B cell (primary cell): Measurements from ENCODE around the gene TEKT2. TPM values are rescaled to one million over a fixed set of nuclear protein-coding genes. Genes with fewer than 3 reads are reported as not detected.

Experiments used
- ATAC-seq: fragments of 200-7000 bp; cut with Tn5 transposase; one replicate; pipeline ENCODE4 v1.10.0; 2021; ENCODE audit warnings: low read depth, mild to moderate bottlenecking, moderate number of reproducible peaks, moderate library complexity
- CTCF ChIA-PET: fragments of 350-600 bp; sonication (Branson Sonifier 250); formaldehyde crosslinking; loops from one replicate; lab custom pipeline; 2021; ENCODE audit warnings: antibody characterized with exemption, inconsistent platforms; lab: Charles Lee
- POLR2A ChIA-PET: fragments of 350-600 bp; sonication (Branson Sonifier 250); formaldehyde crosslinking; loops from one replicate; lab custom pipeline; 2021; ENCODE audit warnings: antibody characterized with exemption; lab: Charles Lee
- DNase-seq: peaks from one replicate; pipeline ENCODE4 v3.0.0; 2013
- H2AFZ ChIP-seq: 2 replicates; pipeline ENCODE4 v1.6.1; 2012; ENCODE audit warnings: mild to moderate bottlenecking, low read depth, low read length; ENCODE audit not compliant: insufficient read depth, poor library complexity, severe bottlenecking
- H3K27ac ChIP-seq, 2 donors: 1 replicate in 1 of 2; 2 replicates in 1 of 2; pipeline ENCODE4 v1.5.1; 2012 to 2013; ENCODE audit warnings: low read length in 2 of 2, mild to moderate bottlenecking in 2 of 2, moderate library complexity in 1 of 2
- H3K27me3 ChIP-seq, 4 experiments: fragments of 200-600 bp in 1 of 4; sonication (generic) in 1 of 4; replicated peaks in 1 of 4; 1 replicate in 2 of 4; 2 replicates in 2 of 4; pipeline versions ENCODE4 v1.6.1 to v1.7.0; 2013 to 2016; ENCODE audit warnings: low read length in 3 of 4, mild to moderate bottlenecking in 2 of 4, mixed read lengths in 1 of 4, moderate library complexity in 1 of 4; ENCODE audit not compliant: insufficient read depth in 4 of 4, control insufficient read depth in 3 of 4; ENCODE audit errors: control extremely low read depth in 1 of 4
- H3K36me3 ChIP-seq, 2 experiments: replicated peaks in 1 of 2; 1 replicate in 1 of 2; 2 replicates in 1 of 2; pipeline versions ENCODE4 v1.6.1 to v1.7.1; 2013; ENCODE audit warnings: low read length in 1 of 2; ENCODE audit not compliant: insufficient read depth in 2 of 2, control insufficient read depth in 1 of 2; ENCODE audit errors: control extremely low read depth in 1 of 2, extremely low read depth in 1 of 2
- H3K4me1 ChIP-seq, 2 donors: fragments of 200-600 bp in 1 of 2; sonication (generic) in 1 of 2; 1 replicate in 1 of 2; 2 replicates in 1 of 2; pipeline versions ENCODE4 v1.5.1 to v1.6.1; 2013 to 2017; ENCODE audit warnings: low read length in 2 of 2; ENCODE audit not compliant: control insufficient read depth in 2 of 2, insufficient read depth in 2 of 2
- H3K4me2 ChIP-seq: replicated peaks from 2 replicates; pipeline ENCODE3; 2012; ENCODE audit warnings: mild to moderate bottlenecking, low read depth, low read length; ENCODE audit not compliant: poor library complexity, severe bottlenecking
- H3K4me3 ChIP-seq, 5 experiments: fragments of 200-600 bp in 1 of 5; sonication (generic) in 1 of 5; 1 replicate in 3 of 5; 2 replicates in 2 of 5; pipeline versions ENCODE4 v1.5.1 to v1.7.0; 2011 to 2016; ENCODE audit warnings: low read length in 4 of 5, mild to moderate bottlenecking in 4 of 5, low read depth in 2 of 5, control low read depth in 1 of 5, moderate library complexity in 1 of 5; ENCODE audit not compliant: insufficient read depth in 1 of 5; ENCODE audit errors: control extremely low read depth in 1 of 5, extremely low read depth in 1 of 5
- H3K79me2 ChIP-seq: fragments of 200-600 bp; sonication (generic); one replicate; pipeline ENCODE4 v1.6.0; 2016; ENCODE audit warnings: low read length; ENCODE audit not compliant: control insufficient read depth, insufficient read depth
- H3K9ac ChIP-seq: fragments of 200-600 bp; sonication (generic); 2 replicates; pipeline ENCODE4 v1.6.1; 2017; ENCODE audit warnings: mild to moderate bottlenecking, low read length, moderate library complexity
- H3K9me3 ChIP-seq, 3 donors: one replicate each; pipeline versions ENCODE4 v1.6.1 to v1.7.1; 2013; ENCODE audit warnings: low read length in 2 of 3; ENCODE audit not compliant: control insufficient read depth in 2 of 3, insufficient read depth in 1 of 3; ENCODE audit errors: control extremely low read depth in 1 of 3
- H4K20me1 ChIP-seq: 2 replicates; pipeline ENCODE4 v1.6.0; 2012; ENCODE audit warnings: mild to moderate bottlenecking, low read length; ENCODE audit not compliant: insufficient read depth, control insufficient read depth, poor library complexity, severe bottlenecking
- H3K27ac Mint-ChIP-seq: one replicate; pipeline ENCODE4 v1.8.0; 2021; ENCODE audit warnings: mixed read lengths
- H3K27me3 Mint-ChIP-seq: one replicate; pipeline ENCODE4 v1.8.0; 2021; ENCODE audit warnings: mixed read lengths
- H3K4me1 Mint-ChIP-seq: one replicate; pipeline ENCODE4 v1.8.0; 2021; ENCODE audit warnings: mixed read lengths
- H3K4me3 Mint-ChIP-seq: one replicate; pipeline ENCODE4 v1.8.0; 2021; ENCODE audit warnings: mixed read lengths
- H3K9me3 Mint-ChIP-seq: one replicate; pipeline ENCODE4 v1.8.0; 2022; ENCODE audit warnings: mixed read lengths; ENCODE audit not compliant: insufficient read depth
- CTCF ChIP-seq: fragments of 200-600 bp; IDR thresholded peaks from one replicate; pipeline ENCODE4 v1.8.0; 2022; ENCODE audit warnings: antibody characterized with exemption, mild to moderate bottlenecking
- EZH2 ChIP-seq: IDR thresholded peaks from 2 replicates; pipeline ENCODE4 v1.6.1; 2012; ENCODE audit warnings: borderline replicate concordance, low read depth, mild to moderate bottlenecking, moderate library complexity, low read length; ENCODE audit not compliant: insufficient read depth, poor library complexity, severe bottlenecking
- WGBS: methylation state at CpG from one replicate; pipeline ENCODE4 v1.1.5; 2013; ENCODE audit warnings: missing lambda C conversion rate; ENCODE audit not compliant: insufficient coverage; 5-methylcytosine and 5-hydroxymethylcytosine counted together
- intact Hi-C: fragments of 100-400 bp; cut with micrococcal nuclease; formaldehyde crosslinking; loops from one replicate; pipeline ENCODE4 v1.10.0; 2022
- polyA plus RNA-seq: library from polyadenylated mRNA; depleted of rRNA; stranded (reverse); fragments of >200 nt; gene quantifications from 2 replicates; pipeline ENCODE4 v1.2.3, GENCODE V29; 2012
- total RNA-seq, 2 donors: library from RNA; stranded (reverse); fragments of 120-200 nt in 1 of 2; gene quantifications; 1 replicate in 1 of 2; 2 replicates in 1 of 2; pipeline versions ENCODE4 v1.2.3 to v1.2.4, GENCODE V29; 2013 to 2022

TEKT2 gene
- total and polyA plus RNA-seq, 2 donors (not counting 1 experiment from before 2014, with no cell fraction given), result not detected

- no peak overlapping the region for H3K4me3 ChIP-seq
- no peak overlapping the region for H3K9ac ChIP-seq
- no peaks in the 10 kb centered on the region for H3K27me3 Mint-ChIP-seq
- H3K27ac Mint-ChIP-seq, result no peak overlapping the region
- ChIA-PET CTCF (interaction anchor here (0.8 to 7.4 kb wide), 6 partner anchors 32 to 185 kb away, joined by 3 to 58 read pairs (median 10); no protein-coding TSS in a partner anchor), POLR2A (no interaction called here)
- H3K4me3 Mint-ChIP-seq, result no peak overlapping the region
- no peaks in the 10 kb centered on the region for H3K9me3 Mint-ChIP-seq
- TF ChIP-seq EZH2 (no peak), CTCF (no peak)
- no peak overlapping the region for H2AFZ ChIP-seq
- no peak overlapping the region for H3K27ac ChIP-seq
- H3K4me1 ChIP-seq, result peaks cover 0 to 7% of the 10 kb centered on the region in 2 donors
- DNase-seq (no peak), ATAC-seq (no peak)
- peaks cover 2% of the 10 kb centered on the region for H3K4me1 Mint-ChIP-seq
- H3K9me3 ChIP-seq, result no peaks in the 10 kb centered on the region
- peaks cover 0 to 3% of the 10 kb centered on the region in 2 experiments for H3K36me3 ChIP-seq
- H4K20me1 ChIP-seq, result no peaks in the 10 kb centered on the region
- no peak overlapping the region for H3K4me2 ChIP-seq
- 100% methylated on average over 4 of the region's 5 CpGs for WGBS
- intact Hi-C loops, result loop anchor here (2.0 kb wide), 1 partner anchor 319 kb away; no protein-coding TSS in a partner anchor
- H3K79me2 ChIP-seq, result no peaks in the 10 kb centered on the region
- H3K27me3 ChIP-seq, result no peaks in the 10 kb centered on the region
Observed at GRCh38 chr1:36101546-36101945, 17.7 kb downstream of the TEKT2 start.

GRCh38 chr1:36106269-36106668, 22.4 kb downstream of the TEKT2 start:
- H3K27ac Mint-ChIP-seq, result no peak overlapping the region
- no peaks in the 10 kb centered on the region for H3K9me3 Mint-ChIP-seq
- peaks cover 2% of the 10 kb centered on the region for H3K4me1 Mint-ChIP-seq
- no peaks in the 10 kb centered on the region for H3K9me3 ChIP-seq
- no peaks in the 10 kb centered on the region for H3K79me2 ChIP-seq
- no peak overlapping the region for H3K9ac ChIP-seq
- no peak overlapping the region for H2AFZ ChIP-seq
- no peak overlapping the region for H3K4me3 Mint-ChIP-seq
- TF ChIP-seq CTCF (no peak), EZH2 (no peak)
- H3K4me2 ChIP-seq, result no peak overlapping the region
- no peak overlapping the region for H3K27ac ChIP-seq
- DNase-seq (no peak), ATAC-seq (no peak)
- no peaks in the 10 kb centered on the region for H3K4me1 ChIP-seq
- intact Hi-C loops, result no loop called here
- H3K36me3 ChIP-seq, result no peaks in the 10 kb centered on the region
- ChIA-PET POLR2A (no interaction called here), CTCF (interaction anchor here (0.6 to 1.0 kb wide), 2 partner anchors 29 to 218 kb away, joined by 3 read pairs; no protein-coding TSS in a partner anchor)
- no peaks in the 10 kb centered on the region for H3K27me3 ChIP-seq
- no peaks in the 10 kb centered on the region for H4K20me1 ChIP-seq
- 61% methylated on average over 5 of the region's 5 CpGs for WGBS
- H3K4me3 ChIP-seq, result no peak overlapping the region
- no peaks in the 10 kb centered on the region for H3K27me3 Mint-ChIP-seq
